Measurements from ENCODE around the gene MRPS9.
A peak's percentile ranks its signal among the peaks of the same experiment; 100 is the strongest.

The MRPS9 gene

DNA sequence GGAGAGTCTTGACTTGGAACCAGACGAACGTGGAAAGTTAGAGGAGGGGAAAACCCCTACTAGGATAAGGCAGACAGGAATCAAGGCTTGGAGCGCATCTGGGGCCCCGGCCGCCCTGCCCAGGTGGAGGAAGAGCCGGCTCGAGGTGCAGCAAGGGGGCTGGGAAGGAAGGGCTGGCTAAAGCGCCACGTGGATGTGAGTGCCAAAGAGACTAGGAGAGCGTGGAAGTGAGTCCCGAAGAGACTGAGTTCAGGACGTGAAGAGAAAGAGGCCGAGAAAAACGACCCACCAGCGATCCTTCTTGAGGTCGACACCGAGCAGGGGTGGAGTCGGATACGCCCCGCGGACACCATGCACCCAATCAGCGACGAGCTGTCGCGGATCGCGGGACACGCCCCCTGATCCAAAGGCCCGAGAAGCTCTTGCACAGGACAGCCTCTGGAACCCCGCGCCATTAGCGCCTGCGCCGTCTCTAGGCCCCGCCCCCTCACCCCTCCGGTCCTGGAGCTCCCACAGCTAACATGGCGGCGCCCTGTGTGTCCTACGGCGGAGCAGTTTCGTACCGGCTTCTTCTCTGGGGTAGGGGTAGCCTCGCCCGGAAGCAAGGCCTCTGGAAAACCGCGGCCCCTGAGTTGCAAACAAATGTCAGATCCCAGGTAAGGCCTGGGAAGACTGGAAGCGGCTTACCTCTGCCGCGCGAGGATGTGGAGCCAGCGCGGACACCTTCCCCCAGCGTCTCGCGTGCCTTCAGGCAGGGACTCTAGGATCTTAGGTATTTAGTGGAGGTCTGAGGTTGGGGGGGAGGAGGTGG lies at the start of gene MRPS9:
Gene MRPS9 (plus strand): TSS at position 498 of the 811 bp plus-strand sequence. CDS start 24 bp downstream, at position 522.
- DNase-seq = peak; percentile 82

DNA sequence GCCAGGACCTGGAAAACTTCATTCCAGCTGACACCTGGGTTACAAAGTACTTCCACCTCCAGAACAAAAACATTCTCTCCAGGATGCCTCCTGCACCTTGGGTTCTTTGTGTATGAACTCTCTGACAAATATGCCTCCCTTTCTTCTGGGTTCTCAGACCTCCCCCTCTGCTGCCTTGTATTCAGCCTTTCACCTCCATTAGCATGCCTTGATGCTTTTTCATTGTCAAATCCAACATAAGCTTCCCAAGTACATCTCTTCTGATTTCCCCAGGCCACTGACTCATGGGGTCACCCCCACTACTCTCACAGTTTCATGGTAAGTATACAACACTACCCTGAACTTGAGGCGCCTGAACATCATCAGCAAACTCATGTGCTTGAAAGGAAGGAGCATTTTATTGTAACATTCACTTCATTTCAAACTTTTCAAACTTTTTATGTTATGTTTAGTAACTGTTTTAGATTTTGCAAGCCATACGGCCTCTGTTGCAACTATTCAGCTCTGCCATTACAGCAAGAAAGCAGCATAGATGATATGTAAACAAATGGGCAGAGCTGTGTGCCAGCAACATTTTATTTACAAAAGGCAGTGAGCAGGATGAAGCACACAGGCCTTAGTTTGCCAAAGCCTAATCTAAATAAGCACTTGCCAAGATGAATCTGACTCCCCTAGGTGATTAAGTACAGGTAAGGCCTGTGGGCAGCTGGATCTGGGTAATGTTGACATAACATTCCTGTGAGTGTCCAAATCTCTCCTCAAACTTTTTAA lies 32.5 kb upstream of the MRPS9 start:
- no peak for DNase-seq

DNA sequence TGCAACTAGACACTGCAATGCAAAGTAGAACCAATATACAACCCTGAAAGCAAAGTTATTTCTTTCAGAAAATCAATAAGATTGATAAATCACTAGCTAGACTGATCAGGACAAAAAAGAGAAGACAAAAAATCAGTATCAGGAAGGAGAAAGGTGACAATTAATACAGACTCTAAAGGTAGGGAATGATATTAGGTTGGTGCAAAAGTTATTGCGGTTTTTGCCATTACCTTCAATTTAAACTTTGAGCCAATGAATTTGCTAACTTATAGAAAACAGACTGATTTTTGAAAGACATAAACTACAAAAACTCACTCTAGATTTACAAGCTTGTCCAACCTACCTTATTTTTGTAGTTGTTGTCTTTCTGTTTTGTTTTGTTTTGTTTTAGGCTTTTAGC lies 30.5 kb upstream of the MRPS9 start:
- DNase-seq = no peak

DNA sequence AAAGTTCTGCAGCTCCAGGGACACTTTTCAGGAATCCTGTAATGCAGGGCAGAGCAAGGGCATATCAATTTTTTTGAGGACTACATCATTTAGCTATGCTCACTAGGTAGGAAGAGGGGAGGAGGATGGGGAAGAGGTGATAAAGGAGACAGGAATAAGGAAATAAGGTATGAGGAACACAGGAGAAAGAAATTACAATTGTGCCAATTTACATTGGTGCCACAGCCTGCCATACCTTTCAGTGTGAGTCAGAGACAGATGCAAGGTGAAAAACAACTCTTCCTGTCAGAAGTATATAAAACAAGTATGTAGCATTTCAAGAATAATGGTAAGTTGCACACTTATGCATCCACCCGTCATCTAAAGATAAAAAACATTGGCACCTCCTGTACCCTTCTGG lies 5.4 kb upstream of the MRPS9 start:
- DNase-seq = no peak

DNA sequence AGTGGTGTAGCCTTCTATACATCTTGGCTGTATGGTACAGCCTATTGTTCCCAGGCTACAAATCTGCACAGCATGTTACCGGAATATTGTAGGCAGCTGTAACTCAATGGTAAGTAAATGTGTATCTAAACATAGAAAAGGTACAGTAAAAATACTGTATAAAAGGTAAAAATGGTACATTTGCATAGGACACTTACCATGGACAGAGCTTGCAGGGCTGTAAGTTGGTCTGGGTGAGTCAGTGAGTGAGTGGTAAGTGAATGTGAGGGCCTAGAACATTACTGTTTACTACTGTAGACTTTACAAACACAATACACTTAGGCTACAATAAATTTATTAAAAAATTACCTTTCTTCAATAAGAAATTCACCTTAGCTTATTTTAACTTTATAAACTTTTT lies 3.7 kb upstream of the MRPS9 start:
- DNase-seq = no peak

DNA sequence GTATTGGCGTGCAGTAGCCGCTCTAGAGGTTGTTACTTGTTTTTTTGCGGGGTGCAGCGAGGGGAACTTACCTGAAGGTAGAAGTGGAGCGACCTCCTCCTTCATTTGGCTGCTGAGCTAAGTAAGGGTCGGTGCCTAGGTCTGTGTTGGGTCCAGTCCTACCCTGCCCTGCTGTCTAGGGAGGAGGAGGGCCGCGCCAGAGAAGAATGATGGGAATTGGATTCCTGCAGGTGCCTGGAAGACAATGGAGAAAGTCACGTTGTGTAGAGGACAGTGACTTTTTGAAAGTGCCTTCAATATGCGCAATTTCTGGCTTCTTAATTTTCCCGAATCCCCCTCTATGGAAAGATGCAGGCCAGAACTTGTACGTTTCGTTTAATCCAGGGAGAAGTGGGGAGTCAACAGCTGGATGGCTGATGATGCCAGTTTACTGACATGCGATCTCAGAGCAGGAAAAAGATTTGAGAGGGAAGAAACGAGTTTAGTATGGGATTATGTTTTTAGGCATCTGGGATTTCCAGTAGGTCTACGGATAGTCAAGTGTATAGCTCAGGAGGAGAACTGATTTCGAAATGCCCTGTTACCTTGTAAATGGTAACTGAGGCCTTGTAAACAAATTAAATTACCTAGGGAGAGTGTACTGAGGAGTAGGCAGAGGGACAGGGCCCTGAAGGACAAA lies 653 bp downstream of the MRPS9 start:
- DNase-seq = no peak

DNA sequence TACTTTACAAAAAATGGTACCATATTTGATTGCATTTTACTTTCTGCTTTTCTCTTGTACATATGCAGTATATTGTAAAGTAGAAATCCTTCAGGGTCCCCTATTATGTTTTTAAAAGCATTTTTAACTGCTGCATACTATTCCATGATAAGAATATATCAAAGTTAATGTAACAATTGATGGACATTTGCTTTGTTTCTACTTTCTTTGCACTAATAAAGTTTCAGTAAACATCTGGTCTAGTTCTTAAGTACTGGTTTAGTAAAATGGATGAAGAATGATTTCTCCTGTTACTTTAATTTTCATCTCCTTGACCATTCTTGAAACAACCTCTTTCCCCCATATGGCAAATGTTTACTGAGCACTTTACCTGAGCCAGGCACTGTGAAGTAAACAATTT lies 1.7 kb downstream of the MRPS9 start:
- no peak for DNase-seq

DNA sequence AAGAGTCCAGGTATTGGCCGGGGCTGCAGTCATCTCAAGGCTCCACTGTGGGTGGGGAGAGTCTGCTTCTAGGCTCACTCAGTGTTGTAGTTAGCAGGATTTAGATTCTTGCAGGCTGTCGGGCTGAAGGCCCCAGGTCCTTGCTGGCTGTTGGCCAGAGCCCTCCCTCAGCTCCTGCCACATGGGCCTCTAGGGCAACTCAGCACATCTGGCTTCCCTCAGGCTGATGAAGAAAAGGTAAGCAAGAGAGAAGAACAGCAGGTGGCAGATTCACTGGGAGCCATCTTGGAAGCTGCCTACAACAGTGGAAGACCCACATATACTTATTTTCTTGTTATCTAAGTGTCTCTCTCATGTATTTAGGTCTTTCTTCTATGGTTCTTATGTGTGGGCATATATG lies 4.3 kb downstream of the MRPS9 start:
- DNase-seq = no peak

DNA sequence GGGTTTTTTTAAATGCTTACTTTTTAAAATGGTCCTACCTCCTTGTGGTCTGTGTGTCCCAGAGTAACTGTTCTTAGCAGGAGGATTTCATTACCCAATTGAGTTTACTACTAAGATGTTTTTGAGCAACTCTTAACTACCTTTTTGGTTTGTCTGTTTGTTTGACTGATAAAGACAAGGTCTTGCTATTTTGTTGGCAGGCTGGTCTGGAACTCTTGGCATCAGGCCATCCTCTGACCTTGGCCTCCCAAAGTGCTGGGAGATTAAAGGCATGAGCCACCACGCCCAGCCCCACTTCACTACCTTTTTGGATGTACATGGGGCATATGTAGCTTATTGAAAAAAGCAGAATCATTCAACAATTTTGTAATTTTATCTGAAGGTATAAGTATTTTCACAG lies 14.9 kb downstream of the MRPS9 start:
- DNase-seq = no peak

DNA sequence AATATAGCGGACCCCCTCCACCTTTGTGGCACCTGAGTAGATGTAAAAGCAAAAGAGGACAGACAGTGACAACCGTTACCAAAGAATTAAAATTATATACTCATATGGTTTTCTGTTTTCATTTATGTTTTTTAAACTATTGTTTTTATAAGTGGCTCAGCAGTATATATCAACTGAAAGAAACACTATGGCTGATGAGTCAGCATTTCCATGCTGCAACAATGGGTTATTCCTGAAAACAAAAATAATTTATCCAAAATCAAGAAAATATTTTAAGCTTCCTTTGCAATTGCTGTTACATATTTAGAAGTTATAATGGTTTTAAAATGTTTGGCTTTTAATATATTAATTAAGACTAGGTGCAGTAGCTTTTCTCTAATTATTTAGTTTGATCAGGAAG lies 17.7 kb downstream of the MRPS9 start:
- no peak for DNase-seq

DNA sequence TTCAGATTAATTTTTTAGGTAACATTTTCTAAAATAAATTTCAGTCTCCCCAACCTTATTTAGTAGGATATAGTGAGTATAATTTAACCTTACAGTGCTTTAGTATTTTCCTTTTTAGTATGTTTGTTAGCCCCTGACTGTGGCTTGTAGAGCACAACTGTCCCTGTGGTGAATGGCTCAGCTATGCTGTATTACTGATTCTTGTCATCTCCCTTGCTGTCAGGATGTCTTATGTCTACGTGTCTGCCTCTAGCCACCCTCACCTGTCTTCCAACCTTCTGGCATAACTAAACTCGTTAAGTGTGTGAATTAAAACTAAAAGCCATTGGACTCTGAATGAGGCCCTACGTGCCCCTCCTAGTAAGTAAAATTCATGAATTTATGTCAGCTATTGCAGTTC lies 18.4 kb downstream of the MRPS9 start:
- no peak for DNase-seq

DNA sequence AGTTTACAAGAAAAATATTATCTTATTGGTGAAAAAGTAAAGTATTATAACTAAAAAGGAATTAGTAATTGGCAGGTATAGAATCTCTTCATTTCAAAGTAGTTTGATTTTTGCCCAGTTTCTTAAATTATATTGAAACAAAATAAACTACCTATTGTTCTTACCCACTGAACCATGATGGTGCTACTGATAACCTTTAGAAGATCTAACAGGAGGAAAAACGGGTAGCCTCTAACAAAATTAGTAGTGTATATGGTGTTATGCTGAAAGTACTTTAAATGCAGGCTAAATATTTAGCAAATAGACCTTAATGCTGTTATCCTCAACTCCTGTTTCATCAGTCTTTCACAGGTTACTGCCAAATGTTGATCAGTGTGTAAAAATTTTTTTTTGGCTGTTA lies 19.1 kb downstream of the MRPS9 start:
- DNase-seq = no peak

DNA sequence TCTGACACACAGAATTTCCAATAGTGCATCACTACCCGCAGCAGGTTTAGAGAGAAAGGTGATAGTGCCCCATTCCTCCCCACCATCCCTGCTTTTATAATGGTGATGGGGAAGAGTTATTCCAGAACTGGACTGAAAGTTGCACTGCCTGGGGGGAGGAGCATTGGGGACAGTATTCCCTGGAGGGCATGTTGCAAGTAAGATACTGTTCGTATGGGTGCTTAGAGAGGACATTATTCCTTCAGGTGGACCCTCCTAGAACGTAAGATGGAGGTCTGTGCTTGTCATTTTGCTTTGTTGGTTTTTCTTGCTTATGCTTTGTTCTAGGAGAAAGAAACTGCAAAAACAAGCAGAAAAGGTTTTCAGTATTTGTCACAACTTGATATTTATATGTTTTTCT lies 23.7 kb downstream of the MRPS9 start:
- no peak for DNase-seq

DNA sequence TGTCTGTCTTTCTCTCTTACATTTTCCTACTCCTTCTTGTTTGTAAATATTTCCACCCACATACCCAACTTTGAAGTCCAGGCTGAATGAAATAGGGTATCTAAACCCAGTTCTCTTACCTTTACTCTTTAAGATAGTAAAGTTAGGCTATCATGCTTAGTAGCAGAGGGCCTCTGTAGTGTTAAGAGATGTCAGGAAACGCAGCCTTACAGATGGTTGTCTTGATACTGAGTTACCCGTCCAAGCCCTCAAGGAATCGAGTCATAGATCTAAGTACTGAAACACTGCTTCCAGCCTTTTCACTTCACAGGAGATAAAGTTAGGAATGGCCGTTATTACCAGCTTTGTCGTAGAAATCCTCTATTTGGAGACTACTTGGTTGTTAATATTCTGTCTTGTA lies 24.3 kb downstream of the MRPS9 start:
- DNase-seq = no peak

DNA sequence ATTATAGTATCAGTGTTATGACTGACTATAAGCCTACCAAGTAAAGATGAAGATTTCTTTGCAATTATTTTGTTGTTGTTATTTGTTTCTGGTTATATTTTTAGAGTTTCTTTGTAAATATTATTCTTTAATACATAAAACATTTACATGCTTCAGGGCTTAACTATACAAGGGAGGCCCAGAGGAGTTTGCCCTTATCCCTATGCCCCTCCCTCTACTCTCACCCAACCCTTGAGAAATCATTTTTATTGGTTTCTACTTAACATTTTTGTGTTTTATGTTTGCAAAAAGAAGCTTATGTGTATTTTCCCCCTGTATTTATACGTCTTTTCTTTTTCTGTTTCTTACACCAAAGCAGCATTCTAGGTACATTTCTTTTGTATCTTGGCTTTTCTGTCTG lies 30.5 kb downstream of the MRPS9 start:
- DNase-seq = no peak

DNA sequence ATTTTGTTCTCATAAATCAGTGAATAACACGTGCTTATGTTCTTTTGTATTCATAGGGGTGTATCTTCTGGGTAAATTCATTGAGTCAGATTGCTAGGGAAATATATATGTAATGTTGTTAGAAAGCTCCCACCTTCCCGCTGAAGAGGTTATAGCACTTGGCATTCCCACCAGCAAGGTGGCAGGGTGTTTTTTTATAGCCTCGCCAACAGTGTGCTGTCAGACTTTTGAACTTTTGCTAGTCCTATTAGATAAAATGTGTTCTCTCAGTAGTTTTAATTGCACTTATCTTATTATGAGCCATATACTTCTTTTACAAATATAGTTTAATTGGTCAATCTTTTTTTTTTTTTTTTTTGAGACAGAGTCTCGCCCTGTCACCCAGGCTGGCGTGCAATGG lies 31.0 kb downstream of the MRPS9 start:
- DNase-seq = no peak

DNA sequence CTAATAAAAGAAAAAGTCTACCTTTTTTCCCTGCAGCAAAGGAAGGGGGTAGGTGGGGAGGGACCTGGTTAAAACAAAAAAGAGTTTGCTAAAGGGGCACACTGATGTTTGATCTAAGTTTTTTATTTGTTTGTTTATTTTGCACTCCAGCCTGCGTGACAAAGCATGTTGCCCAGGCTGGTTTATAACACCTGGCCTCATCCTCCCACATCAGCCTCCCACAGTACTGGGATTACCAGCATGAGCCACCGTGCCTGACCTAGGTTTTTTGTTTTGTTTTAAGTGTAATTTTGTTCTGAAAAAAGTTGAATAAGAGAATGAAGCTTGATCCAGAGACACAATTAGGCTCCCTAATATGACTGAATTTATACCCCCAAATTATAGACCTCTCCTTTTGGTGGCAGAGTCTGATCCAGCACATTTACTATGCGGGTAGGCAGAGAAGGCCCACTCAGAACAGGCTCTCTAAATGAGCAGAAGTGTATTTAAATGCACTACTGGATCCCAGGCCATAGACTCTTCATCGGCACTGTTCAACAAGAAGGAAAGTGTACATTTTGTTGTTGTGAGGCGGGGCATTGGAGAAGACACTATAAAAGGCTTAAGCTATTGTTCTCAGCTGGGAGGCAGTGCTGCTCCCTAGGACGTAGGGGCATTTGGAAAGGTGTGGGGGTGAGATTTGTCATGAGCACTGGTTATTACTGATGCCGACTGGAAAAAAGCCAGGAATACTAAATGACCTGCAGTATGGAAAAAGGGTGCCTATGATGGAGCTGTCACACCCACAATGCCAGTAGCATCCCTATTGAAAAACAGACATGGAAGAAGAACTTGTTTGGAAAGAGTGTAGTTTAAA lies 32.4 kb downstream of the MRPS9 start:
- DNase-seq = no peak

DNA sequence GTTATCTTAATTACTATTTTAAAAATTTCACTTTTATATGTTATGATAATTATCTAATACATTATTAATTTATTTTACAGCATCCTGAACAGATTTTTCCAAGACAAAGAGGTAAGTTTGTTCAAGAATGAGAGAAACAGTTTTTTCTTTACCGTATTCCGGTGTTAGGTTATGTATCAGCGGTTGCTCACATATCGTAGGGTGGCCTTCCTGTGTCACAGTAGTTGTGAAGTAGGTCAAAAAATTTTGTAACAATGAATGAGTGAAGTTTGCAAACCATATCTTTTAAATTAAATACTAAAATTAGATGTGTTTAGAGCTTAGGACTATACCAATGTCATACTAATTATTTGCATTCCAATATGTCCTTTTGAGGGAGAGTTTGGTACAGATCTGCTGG lies 33.5 kb downstream of the MRPS9 start:
- DNase-seq = no peak

DNA sequence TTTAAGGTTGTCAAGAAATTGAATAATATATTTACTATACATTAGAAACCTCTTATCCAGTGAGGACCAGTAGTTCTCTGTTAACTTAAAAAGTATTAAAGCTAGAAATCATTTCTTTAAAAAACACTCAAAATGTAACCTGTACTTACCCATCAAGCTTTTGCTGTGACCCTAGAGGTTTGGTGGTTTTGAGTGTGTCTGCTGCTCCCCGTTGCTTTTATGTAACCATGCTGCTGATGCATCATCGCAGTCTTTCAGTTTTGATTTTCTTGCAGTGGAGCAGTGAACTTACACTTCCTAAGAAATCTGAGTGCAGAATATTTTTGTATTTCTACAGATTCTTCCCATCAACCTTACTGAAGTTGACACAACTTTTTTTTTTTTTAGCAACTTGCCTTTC lies 34.2 kb downstream of the MRPS9 start:
- no peak for DNase-seq

DNA sequence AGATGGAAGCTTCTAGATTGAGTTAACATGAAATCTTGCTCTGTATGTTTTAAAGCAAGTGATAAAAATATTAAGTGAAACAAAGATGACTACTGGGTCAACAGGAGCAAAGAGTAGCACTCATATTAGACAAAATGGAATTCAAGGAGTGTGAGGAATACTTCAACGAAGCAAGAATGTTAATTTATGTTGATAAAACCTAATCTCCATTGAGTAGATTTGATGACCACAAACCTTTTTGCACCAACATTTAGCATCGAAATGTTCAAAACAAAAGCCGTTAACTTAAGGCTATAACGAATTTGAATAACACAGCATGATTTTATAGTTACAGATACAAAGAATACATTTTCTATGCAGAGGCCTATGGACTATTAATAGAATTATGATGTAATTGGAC lies 35.7 kb downstream of the MRPS9 start:
- no peak for DNase-seq

DNA sequence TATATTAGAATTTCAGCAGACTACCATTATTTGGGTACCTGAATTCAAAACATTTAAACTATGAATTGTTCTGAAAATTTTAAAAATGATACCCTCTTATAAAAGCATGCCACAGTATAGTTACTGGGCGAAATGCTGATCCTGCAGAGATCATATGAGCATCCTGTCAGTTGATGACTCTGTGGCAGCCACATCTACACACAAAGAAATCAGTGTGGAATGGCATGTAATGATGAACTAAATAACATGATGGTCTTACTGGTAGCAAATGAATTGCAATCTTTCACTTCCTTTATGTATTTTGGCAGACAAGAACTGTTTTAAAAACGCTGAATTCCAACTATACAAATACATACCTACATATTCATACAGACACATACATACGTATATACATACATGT lies 38.3 kb downstream of the MRPS9 start:
- DNase-seq = no peak

DNA sequence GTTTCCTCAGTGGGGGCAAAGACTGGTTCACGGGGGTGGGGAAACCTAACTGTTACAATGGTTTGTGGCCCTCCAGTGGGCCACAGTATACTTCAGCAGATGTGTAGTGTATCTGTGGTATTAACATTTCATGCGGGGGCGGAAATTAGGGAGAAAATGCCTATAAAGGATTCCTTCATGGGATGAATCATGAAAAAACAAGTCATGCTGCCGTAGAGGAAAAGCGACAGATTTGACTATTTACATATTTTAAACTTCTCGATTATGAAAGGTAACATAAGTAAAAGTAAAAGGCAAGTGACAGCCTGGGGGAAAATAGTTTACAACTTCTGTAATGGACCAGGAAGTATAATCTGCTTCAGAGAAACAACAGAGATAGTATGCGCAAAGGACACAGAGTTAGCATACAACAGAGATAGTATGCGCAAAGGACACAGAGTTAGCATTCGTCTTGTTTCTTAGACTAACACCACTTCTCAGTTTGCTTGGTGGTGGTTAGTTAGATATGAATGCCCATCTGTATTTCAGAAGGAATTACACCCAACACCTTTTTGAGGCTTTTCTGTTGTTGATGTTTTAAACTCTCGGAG lies 41.1 kb downstream of the MRPS9 start:
- DNase-seq = no peak

DNA sequence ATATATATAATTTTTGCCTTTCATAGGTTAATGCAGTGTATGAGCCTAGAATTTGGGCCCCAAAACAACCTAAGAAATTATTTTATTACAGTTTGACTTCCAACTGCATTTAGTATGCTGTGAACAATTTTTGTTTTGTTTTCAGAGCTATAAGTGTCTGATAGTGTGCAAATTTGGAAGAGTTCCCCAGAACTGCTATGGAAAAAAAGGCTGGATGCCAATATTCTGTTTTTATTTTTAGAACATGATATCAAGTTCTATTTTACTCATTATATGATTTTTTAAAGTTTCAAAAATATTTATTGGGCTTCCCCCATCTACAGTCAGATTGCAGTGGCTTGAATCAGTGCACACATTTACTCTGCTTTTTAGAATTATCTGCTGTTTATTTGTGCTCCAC lies 42.6 kb downstream of the MRPS9 start:
- DNase-seq = no peak

Data from SIG-M5 (cell line).